Measurements from ENCODE around the gene ZC3H18.

The ZC3H18 gene

GRCh38 chr16:88593489-88593888 lies 23.3 kb downstream of the ZC3H18 start:
- no peaks in the 10 kb centered on the region for H3K27me3 ChIP-seq
- H3K36me3 ChIP-seq = peaks cover 35% of the 10 kb centered on the region
- no peak for TF ChIP-seq CTCF (IDR thresholded peaks at IDR 0.05; ENCODE audit: low read depth, low read length)
- no peak overlapping the region for H3K4me3 ChIP-seq (ENCODE audit: low read depth, low read length)
- no peak for DNase-seq
- no peaks in the 10 kb centered on the region for H3K9me3 ChIP-seq
- H3K4me1 ChIP-seq = no peaks in the 10 kb centered on the region

- no peak for DNase-seq
- H3K36me3 ChIP-seq = peaks cover 36% of the 10 kb centered on the region
- no peaks in the 10 kb centered on the region for H3K4me1 ChIP-seq
- H3K9me3 ChIP-seq = no peaks in the 10 kb centered on the region
- TF ChIP-seq CTCF (IDR thresholded peaks at IDR 0.05; ENCODE audit: low read depth, low read length) = no peak
- no peak overlapping the region for H3K4me3 ChIP-seq (ENCODE audit: low read depth, low read length)
- H3K27me3 ChIP-seq = no peaks in the 10 kb centered on the region
Observed at GRCh38 chr16:88593910-88594309, 23.7 kb downstream of the ZC3H18 start.

- no peak for TF ChIP-seq CTCF (IDR thresholded peaks at IDR 0.05; ENCODE audit: low read depth, low read length)
- Histone ChIP-seq H3K9me3 (no peaks in the 10 kb centered on the region), H3K4me1 (no peaks in the 10 kb centered on the region), H3K36me3 (peaks cover 36% of the 10 kb centered on the region), H3K4me3 (ENCODE audit: low read depth, low read length) (no peak overlapping the region), H3K27me3 (no peaks in the 10 kb centered on the region)
- no peak for DNase-seq
Observed at GRCh38 chr16:88595101-88595500, 24.9 kb downstream of the ZC3H18 start.

GRCh38 chr16:88595921-88596320 lies 25.7 kb downstream of the ZC3H18 start:
- Histone ChIP-seq H3K27me3 (no peaks in the 10 kb centered on the region), H3K36me3 (peaks cover 33% of the 10 kb centered on the region), H3K4me3 (ENCODE audit: low read depth, low read length) (no peak overlapping the region), H3K4me1 (no peaks in the 10 kb centered on the region), H3K9me3 (no peaks in the 10 kb centered on the region)
- no peak for DNase-seq
- no peak for TF ChIP-seq CTCF (IDR thresholded peaks at IDR 0.05; ENCODE audit: low read depth, low read length)

- no peak for DNase-seq
Observed at GRCh38 chr16:88596483-88596882, 26.3 kb downstream of the ZC3H18 start.

More at GRCh38 chr16:88596483-88596882, 26.3 kb downstream of the ZC3H18 start:
- H3K36me3 ChIP-seq = peaks cover 34% of the 10 kb centered on the region
- H3K4me3 ChIP-seq (ENCODE audit: low read depth, low read length) = no peak overlapping the region
- no peaks in the 10 kb centered on the region for H3K9me3 ChIP-seq
- no peaks in the 10 kb centered on the region for H3K27me3 ChIP-seq
- H3K4me1 ChIP-seq = no peaks in the 10 kb centered on the region
- no peak for TF ChIP-seq CTCF (IDR thresholded peaks at IDR 0.05; ENCODE audit: low read depth, low read length)
